SU-DHL-6 (cell line): ENCODE results near the gene KRTAP5-3.
"Not testable (repeated sequence)": the region's sequence is repeated elsewhere in the genome, so short reads cannot be mapped to it uniquely, and the experiment has no call there.

Source experiments
- EZH2phosphoT487 ChIP-seq: fragments of 200-600 bp; sonication (generic), shearing (Covaris generic); conservative IDR thresholded peaks from 2 replicates; pipeline ENCODE4 v1.6.1; 2018; ENCODE audit warnings: mild to moderate bottlenecking, antibody characterized with exemption, low read length, moderate library complexity, mixed read lengths
- TF ChIP-seq, protein P1 (sequence below): fragments of 200-600 bp; sonication (generic); IDR thresholded peaks from one replicate; pipeline ENCODE4 v1.5.1; 2017; ENCODE audit warnings: antibody characterized with exemption, mild to moderate bottlenecking, low read length, moderate library complexity; ENCODE audit not compliant: insufficient read depth, poor library complexity, severe bottlenecking

DNA sequence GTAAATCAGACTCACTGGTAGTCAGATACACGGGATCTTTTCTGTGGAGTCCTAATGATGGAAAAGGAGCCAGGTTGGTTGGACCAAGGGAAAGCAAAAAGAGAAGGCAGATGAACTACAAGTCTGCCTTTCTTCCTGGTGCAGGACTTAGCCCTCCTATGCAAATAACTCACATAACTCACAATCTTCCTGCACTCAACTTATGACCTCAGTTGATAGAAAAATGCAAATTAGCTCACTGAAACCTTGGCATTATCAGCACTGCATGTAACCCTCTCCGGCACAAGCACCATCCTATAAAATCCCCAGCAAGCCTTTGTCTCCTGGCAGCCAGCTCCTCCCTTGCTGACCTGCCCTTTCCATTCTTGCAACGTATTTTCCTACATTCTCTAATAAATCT, 6.6 kb downstream of the KRTAP5-3 start:
- TF ChIP-seq, protein P1, sequence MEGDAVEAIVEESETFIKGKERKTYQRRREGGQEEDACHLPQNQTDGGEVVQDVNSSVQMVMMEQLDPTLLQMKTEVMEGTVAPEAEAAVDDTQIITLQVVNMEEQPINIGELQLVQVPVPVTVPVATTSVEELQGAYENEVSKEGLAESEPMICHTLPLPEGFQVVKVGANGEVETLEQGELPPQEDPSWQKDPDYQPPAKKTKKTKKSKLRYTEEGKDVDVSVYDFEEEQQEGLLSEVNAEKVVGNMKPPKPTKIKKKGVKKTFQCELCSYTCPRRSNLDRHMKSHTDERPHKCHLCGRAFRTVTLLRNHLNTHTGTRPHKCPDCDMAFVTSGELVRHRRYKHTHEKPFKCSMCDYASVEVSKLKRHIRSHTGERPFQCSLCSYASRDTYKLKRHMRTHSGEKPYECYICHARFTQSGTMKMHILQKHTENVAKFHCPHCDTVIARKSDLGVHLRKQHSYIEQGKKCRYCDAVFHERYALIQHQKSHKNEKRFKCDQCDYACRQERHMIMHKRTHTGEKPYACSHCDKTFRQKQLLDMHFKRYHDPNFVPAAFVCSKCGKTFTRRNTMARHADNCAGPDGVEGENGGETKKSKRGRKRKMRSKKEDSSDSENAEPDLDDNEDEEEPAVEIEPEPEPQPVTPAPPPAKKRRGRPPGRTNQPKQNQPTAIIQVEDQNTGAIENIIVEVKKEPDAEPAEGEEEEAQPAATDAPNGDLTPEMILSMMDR: not testable (repeated sequence)
- TF ChIP-seq EZH2phosphoT487: not testable (repeated sequence)
